HS-5 (cell line): ENCODE measurements around the gene STRN3.
"Not testable (repeated sequence)": the region's sequence is repeated elsewhere in the genome, so short reads cannot be mapped to it uniquely, and the experiment has no call there.

Experiments used
- DNase-seq: peaks from one replicate; pipeline ENCODE4 v3.0.0-alpha.2; 2012; ENCODE audit warnings: low read depth

STRN3 gene, protein sequence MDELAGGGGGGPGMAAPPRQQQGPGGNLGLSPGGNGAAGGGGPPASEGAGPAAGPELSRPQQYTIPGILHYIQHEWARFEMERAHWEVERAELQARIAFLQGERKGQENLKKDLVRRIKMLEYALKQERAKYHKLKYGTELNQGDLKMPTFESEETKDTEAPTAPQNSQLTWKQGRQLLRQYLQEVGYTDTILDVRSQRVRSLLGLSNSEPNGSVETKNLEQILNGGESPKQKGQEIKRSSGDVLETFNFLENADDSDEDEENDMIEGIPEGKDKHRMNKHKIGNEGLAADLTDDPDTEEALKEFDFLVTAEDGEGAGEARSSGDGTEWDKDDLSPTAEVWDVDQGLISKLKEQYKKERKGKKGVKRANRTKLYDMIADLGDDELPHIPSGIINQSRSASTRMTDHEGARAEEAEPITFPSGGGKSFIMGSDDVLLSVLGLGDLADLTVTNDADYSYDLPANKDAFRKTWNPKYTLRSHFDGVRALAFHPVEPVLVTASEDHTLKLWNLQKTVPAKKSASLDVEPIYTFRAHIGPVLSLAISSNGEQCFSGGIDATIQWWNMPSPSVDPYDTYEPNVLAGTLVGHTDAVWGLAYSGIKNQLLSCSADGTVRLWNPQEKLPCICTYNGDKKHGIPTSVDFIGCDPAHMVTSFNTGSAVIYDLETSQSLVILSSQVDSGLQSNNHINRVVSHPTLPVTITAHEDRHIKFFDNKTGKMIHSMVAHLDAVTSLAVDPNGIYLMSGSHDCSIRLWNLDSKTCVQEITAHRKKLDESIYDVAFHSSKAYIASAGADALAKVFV

GRCh38 chr14:31026077-31026449 lies at the start of gene STRN3:
STRN3 (minus strand) TSS chr14:31026379; CDS start chr14:31026185, 194 bp downstream.
- DNase-seq: no peak

DNA sequence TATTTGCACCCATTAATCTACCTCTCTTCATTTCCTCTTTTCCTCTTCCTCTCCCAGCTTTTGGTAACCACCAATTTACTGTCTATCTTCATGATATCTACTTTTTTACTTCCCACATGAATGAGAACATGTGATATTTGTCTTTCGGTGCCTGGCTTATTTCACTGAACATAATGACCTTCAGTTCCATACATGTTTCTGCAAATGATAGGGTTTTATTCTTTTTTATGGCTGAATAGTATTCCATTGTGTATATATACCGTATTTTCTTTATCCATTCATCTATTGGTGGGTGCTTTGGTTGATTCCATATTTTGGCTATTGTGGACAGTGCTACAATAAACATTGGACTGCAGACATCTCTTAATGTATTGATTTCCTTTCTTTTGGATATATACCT lies 49.0 kb upstream of the STRN3 start:
- DNase-seq: no peak

DNA sequence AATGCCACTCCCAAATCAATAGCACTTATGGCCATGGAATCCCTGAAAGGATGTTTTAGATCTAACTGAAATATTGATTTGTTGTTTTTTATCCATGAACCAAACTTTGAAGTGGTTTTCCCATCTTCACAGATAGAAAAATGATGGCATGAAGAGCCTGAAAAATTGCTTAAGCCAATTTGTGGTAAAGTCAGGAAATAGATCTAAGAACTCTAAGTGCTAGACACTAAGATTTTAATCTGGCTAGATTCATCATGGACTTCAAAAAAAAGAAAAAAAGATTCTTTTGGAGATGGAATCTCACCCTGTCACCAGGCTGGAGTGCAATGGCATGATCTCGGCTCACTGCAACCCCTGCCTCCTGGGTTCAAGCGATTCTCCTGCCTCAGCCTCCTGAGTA lies 45.0 kb upstream of the STRN3 start:
- DNase-seq: no peak

DNA sequence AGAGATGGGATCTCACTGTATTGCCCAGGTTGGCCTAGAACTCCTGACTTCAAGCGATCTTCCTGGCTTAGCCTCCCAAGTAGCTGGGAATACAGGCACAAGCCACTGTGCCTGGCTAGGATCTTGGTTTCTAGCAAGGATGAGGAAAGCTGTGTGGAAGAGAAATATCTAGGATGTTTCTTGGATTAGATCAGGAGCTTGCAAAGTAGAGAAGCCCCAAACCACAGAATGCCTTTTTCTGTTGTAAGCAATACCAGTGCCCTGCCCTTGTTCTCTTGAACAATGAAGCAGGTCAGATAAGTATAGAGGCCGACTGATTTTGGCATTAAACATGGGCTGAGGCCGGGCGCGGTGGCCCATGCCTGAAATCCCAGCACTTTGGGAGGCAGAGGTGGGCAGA lies 44.3 kb upstream of the STRN3 start:
- DNase-seq: peak; percentile 79

DNA sequence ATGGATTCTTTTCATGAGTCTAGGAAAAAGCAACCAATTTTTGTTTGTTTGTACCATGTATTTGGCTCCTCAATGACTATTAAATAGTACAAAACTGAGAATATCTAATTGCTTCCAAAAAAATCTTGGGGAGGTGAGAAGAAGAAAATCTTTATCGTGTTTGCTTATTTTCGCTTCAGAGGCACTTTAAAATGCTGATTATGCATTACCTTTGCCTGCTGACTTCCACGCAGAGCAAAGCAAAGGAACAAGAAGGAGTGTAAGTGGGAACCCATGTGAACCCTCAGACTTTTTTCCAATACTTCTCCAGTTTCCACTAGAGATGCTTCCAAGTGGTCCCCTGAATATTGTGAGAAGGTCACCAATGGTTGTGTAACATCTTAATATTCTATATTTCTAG lies 43.2 kb upstream of the STRN3 start:
- no peak for DNase-seq

- no peak for DNase-seq
Measured at GRCh38 chr14:31068235-31068634, 42.1 kb upstream of the STRN3 start.

GRCh38 chr14:31062908-31063307 lies 36.7 kb upstream of the STRN3 start:
- DNase-seq: not testable (repeated sequence)

GRCh38 chr14:31060253-31060875 lies 34.2 kb upstream of the STRN3 start:
- DNase-seq: no peak

GRCh38 chr14:31059152-31059924 lies 33.2 kb upstream of the STRN3 start:
- DNase-seq: peak; percentile 28

DNA sequence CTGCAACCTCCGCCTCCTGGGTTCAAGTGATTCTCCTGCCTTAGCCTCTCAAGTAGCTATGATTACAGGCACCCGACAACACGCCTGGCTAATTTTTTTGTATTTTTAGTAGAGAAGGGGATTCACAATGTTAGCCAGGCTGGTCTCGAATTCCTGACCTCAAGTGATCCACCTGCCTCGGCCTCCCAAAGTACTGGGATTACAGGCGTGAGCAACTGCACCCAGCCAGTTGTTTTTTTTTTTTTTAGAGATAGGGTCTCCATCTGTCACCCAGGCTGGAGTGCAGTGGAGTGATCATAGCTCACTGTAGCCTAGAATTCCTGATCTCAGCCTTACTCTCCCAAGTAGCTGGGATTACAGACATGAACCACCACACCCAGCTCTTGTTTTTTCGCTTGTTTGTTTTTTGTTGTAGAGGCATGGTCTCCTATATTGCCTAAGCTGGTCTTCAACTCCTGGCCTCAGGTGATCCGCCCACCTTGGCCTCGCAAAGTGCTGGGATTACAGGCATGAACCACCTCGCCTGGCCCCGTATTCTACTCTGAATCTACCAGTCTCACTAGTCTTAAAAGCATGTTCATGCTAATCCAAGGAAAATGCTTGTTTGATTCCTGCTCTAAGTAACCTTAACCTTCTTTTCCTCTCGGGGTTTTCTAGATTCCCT lies 31.7 kb upstream of the STRN3 start:
- DNase-seq: no peak

DNA sequence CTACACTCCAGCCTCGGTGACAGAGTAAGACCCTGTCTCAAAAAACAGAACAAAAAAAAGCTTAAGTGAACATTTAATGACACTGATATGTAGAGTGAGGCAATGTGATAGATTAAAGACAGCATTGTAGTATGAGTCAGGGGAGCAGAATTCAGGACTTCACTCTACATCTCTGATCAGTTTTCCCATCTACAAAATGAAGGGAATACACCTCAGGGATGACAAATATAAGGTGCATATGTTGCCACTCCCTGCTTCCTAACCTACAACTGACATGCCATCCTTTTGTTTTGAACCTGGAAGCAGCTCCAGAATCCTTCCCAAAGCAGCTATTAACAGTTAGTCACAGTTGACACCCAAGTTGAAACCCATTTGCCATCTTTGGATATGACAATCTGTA lies 30.9 kb upstream of the STRN3 start:
- DNase-seq: no peak

- not testable (repeated sequence) for DNase-seq
Measured at GRCh38 chr14:31052905-31053586, 26.9 kb upstream of the STRN3 start.

DNA sequence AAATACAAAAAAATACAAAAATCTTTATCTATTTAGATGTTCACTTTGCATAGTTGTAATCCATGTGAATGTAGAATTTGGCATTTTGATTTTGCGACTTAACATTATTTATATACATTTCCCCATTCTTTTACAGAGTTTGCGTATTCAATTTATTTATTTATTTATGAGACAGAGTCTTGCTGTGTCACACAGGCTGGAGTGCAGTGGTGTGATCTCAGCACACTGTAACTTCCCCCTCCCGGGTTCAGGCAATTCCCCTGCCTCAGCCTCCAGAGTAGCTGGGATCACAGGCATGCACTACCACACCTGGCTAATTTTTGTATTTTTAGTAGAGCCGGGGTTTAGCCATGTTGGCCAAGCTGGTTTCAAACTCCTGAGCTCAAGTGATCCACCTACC lies 25.3 kb upstream of the STRN3 start:
- no peak for DNase-seq

DNA sequence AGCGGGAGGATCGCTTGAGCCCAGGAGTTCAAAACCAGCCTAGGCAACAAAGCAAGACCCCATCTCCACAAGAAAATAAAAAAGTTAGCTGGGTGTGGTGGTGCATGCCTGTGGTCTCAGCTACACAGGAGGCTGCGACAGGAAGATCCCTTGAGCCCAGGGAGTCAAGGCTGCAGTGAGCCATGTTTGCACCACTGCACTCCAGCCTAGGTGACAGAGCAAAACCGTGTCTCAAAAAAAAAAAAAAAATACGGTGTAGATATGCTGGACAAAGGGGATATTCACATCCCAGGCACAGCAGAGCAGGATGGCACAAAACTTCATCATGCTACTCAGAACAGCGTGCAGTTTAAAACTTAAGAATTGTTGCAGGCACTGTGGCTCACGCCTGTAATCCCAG lies 24.8 kb upstream of the STRN3 start:
- DNase-seq: no peak

GRCh38 chr14:31047503-31047902 lies 21.3 kb upstream of the STRN3 start:
- DNase-seq: no peak

DNA sequence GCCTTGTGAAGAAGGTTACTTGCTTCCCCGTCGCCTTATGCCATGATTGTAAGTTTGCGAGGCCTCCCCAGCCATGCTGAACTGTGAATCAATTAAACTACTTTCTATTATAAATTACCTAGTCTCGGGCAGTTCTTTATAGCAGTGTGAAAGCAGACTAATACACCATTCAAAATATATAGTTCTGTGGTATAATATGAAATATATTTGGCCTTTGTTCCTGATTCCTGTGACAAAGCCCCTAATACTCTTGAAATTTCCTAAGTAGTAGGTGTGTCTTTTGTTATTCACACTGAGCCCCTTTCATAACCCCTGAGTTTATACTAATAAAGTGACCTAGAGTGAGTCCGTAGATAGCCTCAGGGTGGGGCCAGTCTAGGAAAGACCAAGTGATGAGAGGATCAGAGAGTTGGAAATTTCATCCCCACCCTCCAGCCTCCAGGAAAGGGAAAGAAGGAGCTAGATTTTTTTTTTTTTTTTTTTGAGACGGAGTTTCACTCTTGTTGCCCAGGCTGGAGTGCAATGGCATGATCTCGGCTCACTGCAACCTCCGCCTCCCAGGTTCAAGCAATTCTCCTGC lies 19.4 kb upstream of the STRN3 start:
- no peak for DNase-seq

- no peak for DNase-seq
Measured at GRCh38 chr14:31043379-31043778, 17.2 kb upstream of the STRN3 start.

DNA sequence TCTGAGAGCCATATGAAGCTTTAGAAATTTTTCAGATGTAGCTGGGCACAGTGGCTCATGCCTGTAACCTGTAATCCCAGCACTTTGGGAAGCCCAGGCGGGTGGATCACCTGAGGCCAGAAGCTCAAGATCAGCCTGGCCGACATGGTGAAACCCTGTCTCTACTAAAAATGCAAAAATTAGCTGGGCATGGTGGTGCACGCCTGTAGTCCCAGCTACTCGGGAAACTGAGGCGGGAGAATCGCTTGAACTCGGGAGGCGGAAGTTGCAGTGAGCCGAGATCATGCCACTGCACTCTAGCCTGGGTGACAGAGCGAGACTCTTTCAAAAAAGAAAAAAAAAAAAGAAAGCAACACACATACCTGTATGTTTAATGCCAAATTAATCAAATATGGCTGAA lies 16.7 kb upstream of the STRN3 start:
- not testable (repeated sequence) for DNase-seq

DNA sequence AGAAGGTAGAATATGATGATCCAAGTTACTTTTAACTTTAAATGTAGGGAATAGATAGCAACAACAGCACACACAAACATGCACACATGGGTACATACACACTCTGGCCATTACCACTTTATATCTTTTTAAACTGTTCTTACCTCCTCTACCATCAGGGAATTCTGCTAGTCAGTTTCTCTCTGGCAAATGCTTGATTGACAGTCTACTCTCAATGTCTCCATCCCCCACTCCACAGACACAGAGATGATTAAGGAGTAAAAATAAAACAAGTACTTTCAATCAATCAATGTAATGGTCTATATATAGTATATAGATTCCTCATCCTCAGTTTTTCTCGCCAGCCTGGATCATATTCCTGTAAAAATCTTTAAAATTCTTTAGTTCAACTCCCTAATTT lies 16.1 kb upstream of the STRN3 start:
- no peak for DNase-seq

DNA sequence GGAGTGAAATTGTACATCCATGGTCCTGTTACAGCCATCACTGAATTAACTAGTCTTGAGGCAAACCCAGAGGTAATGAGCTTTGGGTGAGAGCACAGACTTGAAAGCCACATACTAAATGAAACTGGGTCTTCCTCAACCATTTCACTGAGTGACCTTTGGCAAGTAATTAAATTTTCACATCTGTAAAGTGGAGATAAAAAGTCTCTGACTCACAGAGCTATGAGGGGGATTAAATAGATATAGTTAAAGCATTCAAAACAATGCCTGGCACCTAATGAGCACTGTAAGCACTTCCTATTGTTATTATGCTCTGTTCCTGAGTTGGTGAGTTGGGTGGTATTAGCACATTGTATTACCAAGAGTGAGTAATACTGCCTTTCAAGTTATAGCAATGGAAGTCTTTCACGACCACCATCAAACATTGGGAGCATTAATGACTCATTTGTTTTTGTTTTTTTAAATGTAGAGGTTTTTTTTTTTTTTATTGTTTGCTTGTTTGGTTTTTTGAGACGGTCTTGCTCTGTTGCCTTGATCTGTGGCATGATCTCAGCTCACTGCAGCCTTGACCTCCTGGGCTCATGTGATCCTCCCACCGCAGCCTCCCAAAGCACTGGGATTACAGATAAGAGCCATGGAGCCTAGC lies 12.5 kb upstream of the STRN3 start:
- no peak for DNase-seq
